C4-2B (cell line): Measurements from ENCODE around the gene NUP62.

Source experiments
- CTCF ChIP-seq: fragments of 450-650 bp; conservative IDR thresholded peaks from 2 replicates; pipeline ENCODE4 v1.5.1; 2017; ENCODE audit warnings: mild to moderate bottlenecking
- ZFX ChIP-seq: fragments of 450-650 bp; IDR thresholded peaks from 2 replicates; pipeline ENCODE4 v1.6.1; 2017

- no peak for TF ChIP-seq CTCF
- TF ChIP-seq ZFX, result no peak
Measured at GRCh38 chr19:49871349-49871985, 57.8 kb downstream of the NUP62 start.
